ENCODE measurements around the gene NFATC2.

NFATC2 gene

DNA sequence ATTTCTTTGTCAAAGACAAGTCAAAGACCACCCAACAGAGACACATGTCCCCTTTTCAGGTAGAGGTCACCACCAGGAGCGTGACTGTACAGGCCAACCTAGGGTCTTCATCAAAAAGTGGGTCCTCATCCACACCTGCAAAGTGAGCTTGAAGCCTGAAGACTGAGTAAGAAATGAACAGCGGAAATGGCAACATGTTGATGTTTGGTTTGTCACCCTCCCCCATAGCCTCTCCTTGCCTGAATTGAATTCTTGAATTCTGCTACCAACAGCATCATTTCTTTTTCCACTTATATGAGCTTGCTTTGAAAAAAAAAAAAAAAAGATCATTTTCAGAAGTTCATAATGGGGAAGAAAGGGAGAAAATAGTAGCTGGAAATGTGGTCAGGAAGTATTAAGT, 104.4 kb downstream of the NFATC2 start:
- Histone ChIP-seq H3K4me3 (ENCODE audit: low read length in 2 of 2) (no peak overlapping the region), H3K9me3 (ENCODE audit: control insufficient read depth in 2 of 2, low read length in 2 of 2) (no peaks in the 10 kb centered on the region), H3K36me3 (ENCODE audit: control insufficient read depth in 2 of 2, insufficient read depth in 2 of 2, low read length in 2 of 2) (peaks cover 0 to 5% of the 10 kb centered on the region in 2 donors), H3K27ac (ENCODE audit: low read length) (no peak overlapping the region), H3K27me3 (ENCODE audit: control insufficient read depth in 1 of 2, insufficient read depth in 2 of 2, low read length in 2 of 2) (no peaks in the 10 kb centered on the region), H3K9ac (ENCODE audit: low read length in 2 of 2) (no peak overlapping the region), H3K4me1 (ENCODE audit: control insufficient read depth, insufficient read depth, low read length) (no peaks in the 10 kb centered on the region)

GRCh38 chr20:51437182-51437924, 105.2 kb downstream of the NFATC2 start:
- Histone ChIP-seq H3K9ac (ENCODE audit: low read length in 2 of 2) (no peak overlapping the region), H3K4me1 (ENCODE audit: control insufficient read depth, insufficient read depth, low read length) (no peaks in the 10 kb centered on the region), H3K27ac (ENCODE audit: low read length) (no peak overlapping the region), H3K36me3 (ENCODE audit: control insufficient read depth in 2 of 2, insufficient read depth in 2 of 2, low read length in 2 of 2) (peaks cover 0 to 5% of the 10 kb centered on the region in 2 donors), H3K4me3 (ENCODE audit: low read length in 2 of 2) (no peak overlapping the region), H3K9me3 (ENCODE audit: control insufficient read depth in 2 of 2, low read length in 2 of 2) (no peaks in the 10 kb centered on the region), H3K27me3 (ENCODE audit: control insufficient read depth in 1 of 2, insufficient read depth in 2 of 2, low read length in 2 of 2) (no peaks in the 10 kb centered on the region)

- Histone ChIP-seq H3K27ac (ENCODE audit: low read length) (no peak overlapping the region), H3K9me3 (ENCODE audit: control insufficient read depth in 2 of 2, low read length in 2 of 2) (no peaks in the 10 kb centered on the region), H3K4me3 (ENCODE audit: low read length in 2 of 2) (no peak overlapping the region), H3K9ac (ENCODE audit: low read length in 2 of 2) (no peak overlapping the region), H3K4me1 (ENCODE audit: control insufficient read depth, insufficient read depth, low read length) (no peaks in the 10 kb centered on the region), H3K36me3 (ENCODE audit: control insufficient read depth in 2 of 2, insufficient read depth in 2 of 2, low read length in 2 of 2) (peaks cover 0 to 8% of the 10 kb centered on the region in 2 donors), H3K27me3 (ENCODE audit: control insufficient read depth in 1 of 2, insufficient read depth in 2 of 2, low read length in 2 of 2) (no peaks in the 10 kb centered on the region)
Measured at GRCh38 chr20:51434580-51435247, 107.8 kb downstream of the NFATC2 start.

DNA sequence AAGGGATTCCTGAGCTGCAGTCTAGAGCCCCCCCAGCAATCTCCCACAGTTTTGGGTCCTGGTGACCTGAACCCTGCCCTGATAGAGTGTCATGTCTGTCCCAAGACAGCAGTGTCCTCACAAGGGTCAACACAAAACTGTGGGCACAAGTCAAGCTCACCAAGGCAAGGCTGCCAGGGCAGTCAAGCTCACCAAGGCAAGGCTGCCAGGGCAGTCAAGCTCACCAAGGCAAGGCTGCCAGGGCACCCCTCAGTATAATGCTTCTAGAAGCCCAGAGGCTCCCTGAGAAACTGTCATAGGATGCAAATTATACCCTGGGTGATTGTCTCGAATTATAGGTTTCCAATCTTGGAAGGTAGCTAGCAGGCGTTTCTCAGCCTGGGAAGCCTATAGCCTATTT, 108.5 kb downstream of the NFATC2 start:
- peaks cover 5% of the 10 kb centered on the region for H3K4me1 ChIP-seq (ENCODE audit: control insufficient read depth, insufficient read depth, low read length)
- H3K9ac ChIP-seq (ENCODE audit: low read length in 2 of 2): no peak overlapping the region
- peaks cover 0 to 8% of the 10 kb centered on the region in 2 donors for H3K36me3 ChIP-seq (ENCODE audit: control insufficient read depth in 2 of 2, insufficient read depth in 2 of 2, low read length in 2 of 2)
- no peaks in the 10 kb centered on the region for H3K9me3 ChIP-seq (ENCODE audit: control insufficient read depth in 2 of 2, low read length in 2 of 2)
- H3K27ac ChIP-seq (ENCODE audit: low read length): no peak overlapping the region
- no peak overlapping the region for H3K4me3 ChIP-seq (ENCODE audit: low read length in 2 of 2)
- H3K27me3 ChIP-seq (ENCODE audit: control insufficient read depth in 1 of 2, insufficient read depth in 2 of 2, low read length in 2 of 2): no peaks in the 10 kb centered on the region

- Histone ChIP-seq H3K9me3 (ENCODE audit: control insufficient read depth in 2 of 2, low read length in 2 of 2) (no peaks in the 10 kb centered on the region), H3K36me3 (ENCODE audit: control insufficient read depth in 2 of 2, insufficient read depth in 2 of 2, low read length in 2 of 2) (peaks cover 0 to 8% of the 10 kb centered on the region in 2 donors), H3K9ac (ENCODE audit: low read length in 2 of 2) (no peak overlapping the region), H3K4me3 (ENCODE audit: low read length in 2 of 2) (no peak overlapping the region), H3K27me3 (ENCODE audit: control insufficient read depth in 1 of 2, insufficient read depth in 2 of 2, low read length in 2 of 2) (no peaks in the 10 kb centered on the region), H3K4me1 (ENCODE audit: control insufficient read depth, insufficient read depth, low read length) (peaks cover 16% of the 10 kb centered on the region), H3K27ac (ENCODE audit: low read length) (no peak overlapping the region)
Measured at GRCh38 chr20:51432875-51433274, 109.6 kb downstream of the NFATC2 start.

- Histone ChIP-seq H3K27me3 (ENCODE audit: control insufficient read depth in 1 of 2, insufficient read depth in 2 of 2, low read length in 2 of 2) (no peaks in the 10 kb centered on the region), H3K4me3 (ENCODE audit: low read length in 2 of 2) (no peak overlapping the region), H3K9ac (ENCODE audit: low read length in 2 of 2) (no peak overlapping the region), H3K9me3 (ENCODE audit: control insufficient read depth in 2 of 2, low read length in 2 of 2) (no peaks in the 10 kb centered on the region), H3K4me1 (ENCODE audit: control insufficient read depth, insufficient read depth, low read length) (peaks cover 21% of the 10 kb centered on the region), H3K27ac (ENCODE audit: low read length) (no peak overlapping the region), H3K36me3 (ENCODE audit: control insufficient read depth in 2 of 2, insufficient read depth in 2 of 2, low read length in 2 of 2) (peaks cover 0 to 8% of the 10 kb centered on the region in 2 donors)
Measured at GRCh38 chr20:51432251-51432784, 110.2 kb downstream of the NFATC2 start.

DNA sequence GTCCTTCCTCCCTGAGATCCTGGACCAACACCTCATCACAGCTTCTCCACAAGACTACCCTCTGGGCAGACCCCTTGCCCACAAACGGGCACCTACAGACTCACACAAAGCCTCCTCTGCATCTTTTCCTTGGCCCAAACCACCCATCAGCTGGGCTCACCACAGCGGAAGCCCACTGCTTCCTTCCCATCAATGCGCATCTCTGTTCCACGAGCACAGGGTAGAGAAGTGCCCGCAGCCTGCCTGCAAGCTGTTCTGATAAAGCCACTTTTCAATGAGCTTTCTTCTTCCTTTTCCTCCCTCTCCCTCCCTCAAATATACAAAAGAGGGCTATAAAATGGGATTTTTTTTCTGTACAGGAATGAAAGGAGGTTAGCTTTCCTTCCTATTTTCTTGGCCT, 111.2 kb downstream of the NFATC2 start:
- peaks cover 23% of the 10 kb centered on the region for H3K4me1 ChIP-seq (ENCODE audit: control insufficient read depth, insufficient read depth, low read length)
- no peaks in the 10 kb centered on the region for H3K27me3 ChIP-seq (ENCODE audit: control insufficient read depth in 1 of 2, insufficient read depth in 2 of 2, low read length in 2 of 2)
- H3K4me3 ChIP-seq (ENCODE audit: low read length in 2 of 2): no peak overlapping the region
- no peaks in the 10 kb centered on the region for H3K9me3 ChIP-seq (ENCODE audit: control insufficient read depth in 2 of 2, low read length in 2 of 2)
- H3K27ac ChIP-seq (ENCODE audit: low read length): no peak overlapping the region
- no peak overlapping the region for H3K9ac ChIP-seq (ENCODE audit: low read length in 2 of 2)
- H3K36me3 ChIP-seq (ENCODE audit: control insufficient read depth in 2 of 2, insufficient read depth in 2 of 2, low read length in 2 of 2): peaks cover 0 to 8% of the 10 kb centered on the region in 2 donors

DNA sequence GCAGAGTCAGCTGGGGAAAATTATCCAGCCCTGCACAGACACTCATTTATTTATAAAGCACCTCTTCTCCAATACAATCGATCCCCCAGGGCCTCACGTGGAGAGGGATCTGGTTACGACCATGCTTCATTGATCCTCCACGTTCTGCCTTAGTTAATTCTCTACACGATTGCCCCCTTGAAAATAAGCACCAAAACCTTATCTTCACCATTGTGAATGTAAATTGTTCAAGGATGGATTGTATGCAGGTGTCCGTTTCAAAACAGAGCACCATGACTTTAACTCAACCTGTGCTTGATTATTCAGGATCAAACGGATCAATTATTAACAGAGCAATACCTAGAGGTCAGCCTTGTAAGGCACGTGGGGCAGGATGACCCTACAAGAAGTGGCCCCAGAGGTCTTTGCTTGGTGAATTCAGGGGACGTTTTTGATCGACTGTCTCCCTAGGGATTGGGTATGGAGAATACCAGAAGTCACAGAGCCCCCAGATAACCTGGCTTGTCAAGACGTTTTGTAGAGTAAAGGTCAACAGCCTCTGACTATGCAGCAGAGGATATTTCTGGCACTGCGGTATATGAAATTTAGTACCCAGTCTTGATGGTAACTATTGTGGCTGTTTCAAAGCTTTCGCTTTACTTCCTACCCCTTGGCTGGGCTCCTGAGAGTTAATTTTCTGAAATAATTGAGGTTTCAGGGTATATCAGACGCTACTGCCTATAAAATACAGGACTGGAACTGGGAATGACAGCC, 112.1 kb downstream of the NFATC2 start:
- Histone ChIP-seq H3K36me3 (ENCODE audit: control insufficient read depth in 2 of 2, insufficient read depth in 2 of 2, low read length in 2 of 2) (peaks cover 0 to 8% of the 10 kb centered on the region in 2 donors), H3K4me1 (ENCODE audit: control insufficient read depth, insufficient read depth, low read length) (peaks cover 23% of the 10 kb centered on the region)

DNA sequence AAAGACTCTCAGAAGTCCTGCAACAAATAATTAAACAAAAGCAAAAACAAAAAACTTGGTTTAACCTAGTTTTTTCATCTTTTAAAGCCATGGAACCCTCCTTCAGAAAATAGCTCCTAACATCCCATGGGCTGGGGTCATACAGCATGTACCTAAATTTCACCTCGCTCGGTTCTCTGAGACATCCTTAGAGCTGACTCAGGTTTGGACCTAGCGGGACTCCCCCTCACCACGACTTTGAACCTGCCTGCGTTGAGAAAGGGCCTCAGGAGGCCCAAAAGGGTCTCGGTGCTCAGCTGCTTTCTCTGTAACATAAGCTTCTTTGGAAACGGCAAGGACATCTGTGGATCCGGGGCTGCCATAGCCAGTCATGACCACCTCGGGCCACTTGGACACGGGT, 112.8 kb downstream of the NFATC2 start:
- Histone ChIP-seq H3K9ac (ENCODE audit: low read length in 2 of 2) (no peak overlapping the region), H3K9me3 (ENCODE audit: control insufficient read depth in 2 of 2, low read length in 2 of 2) (no peaks in the 10 kb centered on the region), H3K27me3 (ENCODE audit: control insufficient read depth in 1 of 2, insufficient read depth in 2 of 2, low read length in 2 of 2) (no peaks in the 10 kb centered on the region), H3K4me3 (ENCODE audit: low read length in 2 of 2) (no peak overlapping the region), H3K36me3 (ENCODE audit: control insufficient read depth in 2 of 2, insufficient read depth in 2 of 2, low read length in 2 of 2) (peaks cover 0 to 8% of the 10 kb centered on the region in 2 donors), H3K4me1 (ENCODE audit: control insufficient read depth, insufficient read depth, low read length) (peaks cover 23% of the 10 kb centered on the region), H3K27ac (ENCODE audit: low read length) (no peak overlapping the region)

More for the DNA sequence above, 112.1 kb downstream of the NFATC2 start:
- no peak overlapping the region for H3K4me3 ChIP-seq (ENCODE audit: low read length in 2 of 2)
- no peaks in the 10 kb centered on the region for H3K27me3 ChIP-seq (ENCODE audit: control insufficient read depth in 1 of 2, insufficient read depth in 2 of 2, low read length in 2 of 2)
- no peaks in the 10 kb centered on the region for H3K9me3 ChIP-seq (ENCODE audit: control insufficient read depth in 2 of 2, low read length in 2 of 2)
- no peak overlapping the region for H3K9ac ChIP-seq (ENCODE audit: low read length in 2 of 2)
- H3K27ac ChIP-seq (ENCODE audit: low read length): no peak overlapping the region

DNA sequence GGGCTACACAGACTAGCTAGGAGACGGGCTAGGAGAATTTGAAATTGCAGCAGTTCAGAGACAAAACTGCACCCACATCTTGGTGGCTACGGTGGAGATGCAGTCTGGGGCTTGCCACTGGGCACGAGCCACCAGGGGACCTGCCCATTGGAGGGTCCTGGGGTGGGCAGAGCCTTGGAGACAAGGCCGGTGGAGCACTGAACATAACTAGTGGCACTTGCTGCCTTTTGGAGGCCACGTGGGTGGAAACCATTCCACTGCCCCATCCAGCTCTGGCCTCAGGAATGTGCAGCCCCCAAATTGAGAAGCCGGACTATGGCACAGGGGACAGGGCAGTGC, 113.4 kb downstream of the NFATC2 start:
- Histone ChIP-seq H3K9me3 (ENCODE audit: control insufficient read depth in 2 of 2, low read length in 2 of 2) (no peaks in the 10 kb centered on the region), H3K4me1 (ENCODE audit: control insufficient read depth, insufficient read depth, low read length) (peaks cover 23% of the 10 kb centered on the region), H3K4me3 (ENCODE audit: low read length in 2 of 2) (no peak overlapping the region), H3K27ac (ENCODE audit: low read length) (no peak overlapping the region), H3K9ac (ENCODE audit: low read length in 2 of 2) (no peak overlapping the region), H3K27me3 (ENCODE audit: control insufficient read depth in 1 of 2, insufficient read depth in 2 of 2, low read length in 2 of 2) (no peaks in the 10 kb centered on the region), H3K36me3 (ENCODE audit: control insufficient read depth in 2 of 2, insufficient read depth in 2 of 2, low read length in 2 of 2) (peaks cover 0 to 6% of the 10 kb centered on the region in 2 donors)

Measured in stomach smooth muscle (tissue), 2 donors.